AG09309 (cell line): Measurements from ENCODE around the gene TNFRSF18.
"Not testable (repeated sequence)": the region's sequence is repeated elsewhere in the genome, so short reads cannot be mapped to it uniquely, and the experiment has no call there.

ENCODE experiments used
- DNase-seq: peaks from one replicate; pipeline ENCODE4 v3.0.0-alpha.2; 2010; ENCODE audit warnings: low read depth
- H3K4me3 ChIP-seq: 2 replicates; pipeline ENCODE4 v1.5.1; 2011; ENCODE audit warnings: mild to moderate bottlenecking, low read depth, low read length, moderate library complexity; ENCODE audit not compliant: control insufficient read depth
- TF ChIP-seq, protein P1 (sequence below): IDR thresholded peaks from 2 replicates; pipeline ENCODE4 v1.5.1; 2011; ENCODE audit warnings: mild to moderate bottlenecking, low read depth, low read length, inconsistent platforms; ENCODE audit not compliant: insufficient read depth, control insufficient read depth; ENCODE audit errors: missing control alignments

TNFRSF18 gene

GRCh38 chr1:1199141-1199960, 7.0 kb downstream of the TNFRSF18 start:
- DNase-seq, result no peak
- TF ChIP-seq, protein P1, sequence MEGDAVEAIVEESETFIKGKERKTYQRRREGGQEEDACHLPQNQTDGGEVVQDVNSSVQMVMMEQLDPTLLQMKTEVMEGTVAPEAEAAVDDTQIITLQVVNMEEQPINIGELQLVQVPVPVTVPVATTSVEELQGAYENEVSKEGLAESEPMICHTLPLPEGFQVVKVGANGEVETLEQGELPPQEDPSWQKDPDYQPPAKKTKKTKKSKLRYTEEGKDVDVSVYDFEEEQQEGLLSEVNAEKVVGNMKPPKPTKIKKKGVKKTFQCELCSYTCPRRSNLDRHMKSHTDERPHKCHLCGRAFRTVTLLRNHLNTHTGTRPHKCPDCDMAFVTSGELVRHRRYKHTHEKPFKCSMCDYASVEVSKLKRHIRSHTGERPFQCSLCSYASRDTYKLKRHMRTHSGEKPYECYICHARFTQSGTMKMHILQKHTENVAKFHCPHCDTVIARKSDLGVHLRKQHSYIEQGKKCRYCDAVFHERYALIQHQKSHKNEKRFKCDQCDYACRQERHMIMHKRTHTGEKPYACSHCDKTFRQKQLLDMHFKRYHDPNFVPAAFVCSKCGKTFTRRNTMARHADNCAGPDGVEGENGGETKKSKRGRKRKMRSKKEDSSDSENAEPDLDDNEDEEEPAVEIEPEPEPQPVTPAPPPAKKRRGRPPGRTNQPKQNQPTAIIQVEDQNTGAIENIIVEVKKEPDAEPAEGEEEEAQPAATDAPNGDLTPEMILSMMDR, result no peak
- H3K4me3 ChIP-seq, result no peak overlapping the region

DNA sequence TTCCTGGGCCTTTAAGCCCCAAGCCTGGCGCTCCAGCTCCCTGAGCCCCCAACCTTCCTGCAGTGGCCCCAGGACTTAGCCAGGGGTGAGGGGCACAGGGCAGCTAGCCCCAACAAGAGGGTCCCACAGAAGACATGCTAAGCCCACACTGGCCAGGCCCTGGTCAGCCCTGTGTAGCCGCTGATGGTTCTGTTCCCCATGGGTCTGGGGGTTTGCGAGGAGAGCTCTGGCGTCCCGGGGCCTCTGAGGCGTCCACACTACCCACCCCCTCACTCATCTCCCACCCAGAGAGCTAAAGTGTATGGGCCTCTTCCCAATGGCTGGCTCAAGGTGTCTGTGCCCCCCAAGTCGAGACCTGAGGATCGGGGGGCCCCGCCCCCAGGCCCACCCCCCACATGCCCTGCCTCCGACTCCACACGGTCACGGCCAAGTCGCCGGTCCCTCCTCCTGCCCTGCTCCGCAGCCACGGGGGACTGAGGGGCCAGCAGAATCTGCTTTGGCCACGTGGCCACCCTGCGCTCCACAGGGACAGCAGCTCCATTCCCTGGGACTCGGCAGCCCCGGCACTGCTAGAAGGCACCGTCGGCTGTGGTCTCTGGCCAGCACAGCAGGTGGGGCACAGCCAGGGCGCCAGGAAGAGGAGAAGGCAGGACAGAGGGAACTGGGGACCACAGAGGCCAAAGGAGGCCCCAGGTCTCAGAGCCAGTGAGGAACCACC, 7.8 kb downstream of the TNFRSF18 start:
- TF ChIP-seq, protein P1, result no peak
- no peak for DNase-seq
- no peak overlapping the region for H3K4me3 ChIP-seq

DNA sequence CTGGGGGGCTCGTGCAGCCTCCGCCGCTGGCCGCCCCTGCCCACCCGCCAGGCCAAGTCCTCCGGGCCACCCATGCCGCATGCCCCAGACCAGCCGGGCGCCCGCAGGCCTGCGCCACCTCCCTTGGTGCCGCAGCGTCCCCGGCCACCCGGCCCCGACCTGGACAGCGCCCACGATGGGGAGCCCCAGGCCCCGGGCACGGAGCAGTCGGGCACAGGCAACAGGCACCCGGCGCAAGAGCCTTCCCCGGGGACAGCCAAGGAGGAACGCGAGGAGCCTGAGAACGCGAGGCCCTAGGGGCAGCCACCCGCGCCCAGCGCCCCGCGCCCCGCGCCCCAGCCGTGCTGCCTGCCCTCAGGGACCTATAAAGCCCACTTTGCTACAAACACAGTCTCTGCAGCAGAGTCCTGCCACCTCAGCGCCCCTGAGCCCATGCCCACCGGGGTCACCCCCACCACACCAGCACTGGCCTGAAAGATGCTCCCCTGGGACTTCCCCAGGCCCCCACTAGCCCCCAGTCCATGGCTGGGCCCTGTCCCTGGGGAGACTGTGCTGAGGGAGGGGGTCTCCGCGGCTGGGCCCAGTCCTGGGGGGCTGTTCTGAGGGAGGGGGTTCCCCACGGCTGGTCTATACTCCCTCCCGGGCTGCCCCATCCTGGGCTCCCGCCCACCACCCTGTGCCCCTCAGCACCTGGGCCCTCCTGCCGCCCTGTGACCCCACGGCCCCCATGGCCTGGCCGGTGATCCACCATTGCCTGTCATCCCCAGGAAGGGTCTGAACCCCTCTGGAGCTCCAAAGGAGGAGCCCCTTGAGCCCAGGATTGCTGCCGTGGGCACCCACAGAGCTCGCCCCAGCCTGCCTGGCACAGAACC, 8.6 kb downstream of the TNFRSF18 start:
- no peak for DNase-seq
- TF ChIP-seq, protein P1, result no peak
- H3K4me3 ChIP-seq, result no peak overlapping the region

DNA sequence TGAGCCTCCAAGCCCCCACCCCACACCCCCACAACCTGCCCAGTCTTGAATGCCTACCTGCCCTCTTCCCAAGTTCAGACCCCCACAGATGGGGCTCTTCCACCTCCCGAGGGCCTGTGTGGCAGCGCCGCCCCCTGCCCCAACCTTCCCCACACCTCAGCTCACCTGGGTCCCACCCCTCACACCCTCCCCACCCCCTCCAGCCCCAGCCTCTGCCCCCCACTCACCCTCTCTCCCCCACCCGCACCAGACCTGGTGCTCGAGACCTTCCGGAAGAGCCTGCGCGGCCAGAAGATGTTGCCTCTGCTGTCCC, 9.2 kb downstream of the TNFRSF18 start:
- no peak for DNase-seq
- no peak overlapping the region for H3K4me3 ChIP-seq
- TF ChIP-seq, protein P1, result no peak

DNA sequence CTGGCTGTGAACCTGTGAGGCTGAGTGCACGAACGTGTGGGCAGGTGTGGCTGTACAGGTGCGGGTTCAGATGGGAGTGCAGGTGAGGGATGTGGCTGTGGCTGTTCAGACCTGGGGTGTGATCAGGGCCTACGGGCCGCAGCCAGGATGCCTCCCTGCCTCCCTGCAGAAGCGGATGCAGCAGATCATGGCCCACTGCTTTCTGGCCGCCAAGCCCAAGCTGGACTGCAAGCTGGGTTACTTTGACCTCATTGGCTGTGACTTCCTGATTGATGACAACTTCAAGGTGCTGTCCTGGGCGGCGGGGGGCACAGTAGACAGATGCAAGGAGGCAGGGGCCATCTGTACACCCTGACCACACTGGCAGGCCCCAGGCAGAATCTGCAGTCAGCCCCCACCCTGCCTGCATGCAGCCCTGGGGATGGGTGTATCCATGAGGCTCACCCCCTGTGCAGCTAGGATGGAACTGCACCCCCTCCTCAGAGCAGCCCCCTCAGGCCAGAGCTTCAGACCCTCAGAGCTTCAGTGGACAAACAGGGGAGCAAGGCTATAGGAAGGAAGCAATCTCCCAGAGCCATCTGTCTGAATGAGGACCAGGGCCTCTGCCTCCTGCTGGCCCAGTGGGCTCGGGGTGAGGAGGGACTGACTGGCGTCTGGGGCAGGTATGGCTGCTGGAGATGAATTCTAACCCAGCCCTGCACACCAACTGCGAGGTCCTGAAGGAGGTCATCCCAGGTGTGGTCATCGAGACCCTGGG, 9.8 kb downstream of the TNFRSF18 start:
- H3K4me3 ChIP-seq, result no peak overlapping the region
- no peak for DNase-seq
- TF ChIP-seq, protein P1, result no peak

DNA sequence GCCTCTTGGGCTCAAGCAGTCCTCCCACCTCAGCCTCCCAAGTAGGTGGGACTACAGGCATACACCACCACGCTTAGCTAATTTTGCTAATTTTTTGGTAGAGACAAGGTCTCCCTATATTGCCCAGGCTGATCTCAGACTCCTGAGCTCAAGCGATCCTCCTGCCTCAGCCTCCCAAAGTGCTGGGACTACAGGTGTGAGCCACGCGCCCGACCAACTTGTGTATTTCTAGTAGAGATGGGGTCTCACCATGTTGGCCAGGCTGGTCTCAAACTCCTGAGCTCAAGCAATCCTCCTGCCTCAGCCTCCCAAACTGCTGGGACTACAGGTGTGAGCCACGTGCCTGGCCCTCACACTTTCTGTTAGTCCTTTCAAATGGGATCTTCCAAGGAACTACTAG, 10.7 kb downstream of the TNFRSF18 start:
- not testable (repeated sequence) for H3K4me3 ChIP-seq, DNase-seq
